HCT116 (cell line): Measurements from ENCODE around the gene RAPGEF6. TPM values are rescaled to one million over a fixed set of nuclear protein-coding genes. Genes with fewer than 3 reads are reported as not detected.

Experiments used
- ATAC-seq: fragments of 200-7000 bp; cut with Tn5 transposase; 2 replicates; pipeline ENCODE4 v1.9.1; 2020; ENCODE audit warnings: mild to moderate bottlenecking, moderate library complexity
- BruUV-seq: library from RNA; stranded (reverse); fragments of 400-500 nt; replicated peaks from 2 replicates; lab custom pipeline; 2021; lab: Mats Ljungman, UMichigan
- CTCF ChIA-PET: fragments of 300-600 bp; sonication (Branson Sonifier 250); formaldehyde crosslinking; loops from one replicate; lab custom pipeline; 2021; ENCODE audit warnings: antibody characterized with exemption; lab: Charles Lee
- POLR2A ChIA-PET: fragments of 300-600, 350-600 bp; sonication (Branson Sonifier 250); formaldehyde crosslinking; loops from one replicate; lab custom pipeline; 2021; ENCODE audit warnings: antibody characterized with exemption; lab: Charles Lee
- RAD21 ChIA-PET, 2 experiments: fragments of 300-600 bp; sonication (Branson Sonifier 250); formaldehyde crosslinking; loops; one replicate each; lab custom pipeline; 2023; ENCODE audit warnings: low total read pairs in 2 of 2; ENCODE audit not compliant: uncharacterized antibody in 2 of 2, unreplicated experiment in 2 of 2, low non-redundant PET in 1 of 2; lab: Charles Lee
- DNase-seq: peaks from one replicate; pipeline ENCODE4 v3.0.0-alpha.2; 2010; ENCODE audit warnings: low read depth, low spot score
- H2AFZ ChIP-seq: fragments of 200-600 bp; shearing (Covaris generic), sonication (generic); 2 replicates; pipeline ENCODE4 v1.6.1; 2017; ENCODE audit warnings: low read depth, mixed run types, mixed read lengths, antibody characterized with exemption, low read length; ENCODE audit not compliant: poor library complexity, severe bottlenecking
- H3K27ac ChIP-seq: 2 replicates; pipeline ENCODE4 v1.5.1; 2012; ENCODE audit warnings: low read depth, low read length
- H3K27me3 ChIP-seq: fragments of 200-600 bp; sonication (generic); 2 replicates; pipeline ENCODE4 v1.6.1; 2016; ENCODE audit warnings: mixed run types, low read length, mixed read lengths; ENCODE audit not compliant: insufficient read depth
- H3K36me3 ChIP-seq, 2 experiments: fragments of 200-500 bp in 1 of 2; fragments of 200-600 bp in 1 of 2; sonication (Bioruptor generic) in 1 of 2; sonication (generic) in 1 of 2; 2 replicates each; pipeline versions ENCODE4 v1.5.1 to v1.6.1; 2014 to 2016; ENCODE audit warnings: low read length in 2 of 2, inconsistent platforms in 1 of 2, mixed read lengths in 1 of 2, mixed run types in 1 of 2; ENCODE audit not compliant: insufficient read depth in 2 of 2, control insufficient read depth in 1 of 2
- H3K4me1 ChIP-seq, 2 experiments: fragments of 200-600 bp in 1 of 2; sonication (generic) in 1 of 2; 2 replicates each; pipeline versions ENCODE4 v1.5.1 to v1.6.1; 2012 to 2017; ENCODE audit warnings: low read length in 2 of 2, inconsistent platforms in 1 of 2, mild to moderate bottlenecking in 1 of 2, mixed read lengths in 1 of 2, mixed run types in 1 of 2, moderate library complexity in 1 of 2; ENCODE audit not compliant: insufficient read depth in 2 of 2, control insufficient read depth in 1 of 2
- H3K4me2 ChIP-seq: fragments of 200-600 bp; sonication (generic); 2 replicates; pipeline ENCODE4 v1.6.1; 2017; ENCODE audit warnings: mixed run types, low read length, mixed read lengths
- H3K4me3 ChIP-seq, 2 experiments: fragments of 200-600 bp in 1 of 2; sonication (generic) in 1 of 2; replicated peaks in 1 of 2; 2 replicates each; pipeline ENCODE4 v1.5.1; 2011 to 2016; ENCODE audit warnings: low read length in 2 of 2, control low read depth in 1 of 2, low read depth in 1 of 2, mild to moderate bottlenecking in 1 of 2, mixed read lengths in 1 of 2, mixed run types in 1 of 2
- H3K79me2 ChIP-seq: fragments of 200-600 bp; sonication (generic); 2 replicates; pipeline ENCODE4 v1.6.1; 2017; ENCODE audit warnings: mild to moderate bottlenecking, mixed run types, low read length, moderate library complexity, mixed read lengths; ENCODE audit not compliant: insufficient read depth
- H3K9ac ChIP-seq: fragments of 200-600 bp; sonication (generic); 2 replicates; pipeline ENCODE4 v1.6.1; 2016; ENCODE audit warnings: low read length, mixed read lengths
- H3K9me2 ChIP-seq: fragments of 200-600 bp; sonication (generic), shearing (Covaris generic); 2 replicates; pipeline ENCODE4 v1.6.1; 2017; ENCODE audit warnings: mixed run types, mild to moderate bottlenecking, moderate library complexity; ENCODE audit not compliant: insufficient read depth
- H3K9me3 ChIP-seq, 2 experiments: fragments of 200-500 bp in 1 of 2; fragments of 200-600 bp in 1 of 2; sonication (Bioruptor generic) in 1 of 2; sonication (generic) in 1 of 2; 2 replicates each; pipeline ENCODE4 v1.6.1; 2014 to 2017; ENCODE audit warnings: low read length in 2 of 2, mixed read lengths in 2 of 2, inconsistent platforms in 1 of 2, low read depth in 1 of 2, mild to moderate bottlenecking in 1 of 2, mixed run types in 1 of 2, moderate library complexity in 1 of 2; ENCODE audit not compliant: control insufficient read depth in 1 of 2, insufficient read depth in 1 of 2
- H4K20me1 ChIP-seq: fragments of 200-600 bp; sonication (generic), shearing (Covaris generic); 2 replicates; pipeline ENCODE4 v1.6.1; 2017; ENCODE audit warnings: mixed run types, mild to moderate bottlenecking, moderate library complexity; ENCODE audit not compliant: insufficient read depth
- CTCF ChIP-seq, 3 experiments: fragments of 200-600 bp in 1 of 3; sonication (generic) in 1 of 3; IDR thresholded peaks in 2 of 3; conservative IDR thresholded peaks in 1 of 3; 2 replicates each; pipeline ENCODE4 v1.5.1; 2012 to 2017; ENCODE audit warnings: low read depth in 2 of 3, low read length in 2 of 3, antibody characterized with exemption in 1 of 3, borderline replicate concordance in 1 of 3, control low read depth in 1 of 3, mild to moderate bottlenecking in 1 of 3, mixed read lengths in 1 of 3, mixed run types in 1 of 3, moderate library complexity in 1 of 3; ENCODE audit not compliant: insufficient read depth in 1 of 3
- EZH2 ChIP-seq: fragments of 200-600 bp; sonication (generic); IDR thresholded peaks from 2 replicates; pipeline ENCODE4 v1.6.1; 2017; ENCODE audit warnings: antibody characterized with exemption, mixed run types
- POLR2A ChIP-seq: IDR thresholded peaks from 2 replicates; pipeline ENCODE4 v1.7.0; 2011; ENCODE audit warnings: borderline replicate concordance; ENCODE audit not compliant: insufficient read depth, insufficient read length; ENCODE audit errors: extremely low read depth
- RAD21 ChIP-seq: IDR thresholded peaks from 2 replicates; pipeline ENCODE4 v1.6.1; 2012; ENCODE audit warnings: low read depth, mild to moderate bottlenecking
- SRF ChIP-seq: IDR thresholded peaks from 2 replicates; pipeline ENCODE4 v1.6.1; 2012; ENCODE audit warnings: low read depth
- ZBTB33 ChIP-seq: IDR thresholded peaks from 2 replicates; pipeline ENCODE4 v1.6.1; 2011; ENCODE audit warnings: mild to moderate bottlenecking, low read length, moderate library complexity; ENCODE audit not compliant: insufficient replicate concordance; ENCODE audit errors: extremely low read depth
- ZFX ChIP-seq: fragments of 450-650 bp; IDR thresholded peaks from 2 replicates; pipeline ENCODE4 v1.6.1; 2017
- intact Hi-C: fragments of 100-400 bp; cut with micrococcal nuclease; formaldehyde crosslinking; loops from 2 replicates; pipeline ENCODE4 v1.10.0; 2022
- total RNA-seq: library from RNA; stranded (reverse); gene quantifications from one replicate; pipeline ENCODE4 v1.2.1, GENCODE V29; 2021; ENCODE audit not compliant: unreplicated experiment

RAPGEF6 gene
- total RNA-seq, 1 experiment from 2014 or later = 18.4 TPM

- no peak overlapping the region for H3K27ac ChIP-seq
- DNase-seq = peak; percentile 37
- RAD21 ChIA-PET = no interaction called here
- no peaks in the 10 kb centered on the region; a peak in 1 of 4 replicates for H3K36me3 ChIP-seq
- H3K4me2 ChIP-seq = no peak overlapping the region
- no peaks in the 10 kb centered on the region for H4K20me1 ChIP-seq
- BruUV-seq = no TSS peak
- intact Hi-C loops = loop anchor here (1.0 to 2.0 kb wide), 3 partner anchors 547 to 1646 kb away; no protein-coding TSS in a partner anchor
- H3K9ac ChIP-seq = no peak overlapping the region
- H2AFZ ChIP-seq = no peak overlapping the region
- H3K79me2 ChIP-seq = no peaks in the 10 kb centered on the region
- ATAC-seq = peak; percentile 72
- POLR2A ChIA-PET = no interaction called here
- H3K9me2 ChIP-seq = no peaks in the 10 kb centered on the region
- H3K9me3 ChIP-seq = no peaks in the 10 kb centered on the region
- H3K27me3 ChIP-seq = no peaks in the 10 kb centered on the region
- CTCF ChIA-PET = interaction anchor here (0.9 kb wide), 1 partner anchor 590 kb away, joined by 3 read pairs; no protein-coding TSS in a partner anchor
- H3K4me3 ChIP-seq = no peak overlapping the region
- TF ChIP-seq POLR2A (no peak), SRF (no peak), ZFX (no peak), EZH2 (no peak), CTCF (IDR thresholded peaks at IDR 0.05 in 2 of 3, conservative IDR thresholded peaks at IDR 0.05 in 1 of 3; ENCODE audit: borderline replicate concordance in 1 of 3, insufficient read depth in 1 of 3, low read depth in 2 of 3, low read length in 2 of 3) (peak; percentile 60 to 91 (median 74); a peak in 5 of 6 replicates), ZBTB33 (no peak), RAD21 (peak; percentile 77)
- TF ChIP-seq, all 23 proteins: peak for 2
- no peaks in the 10 kb centered on the region for H3K4me1 ChIP-seq
Measured at GRCh38 chr5:131417240-131417869, 217.7 kb downstream of the RAPGEF6 start.
